ENCODE results near the gene SIRT3.
"Not testable (repeated sequence)": the region's sequence is repeated elsewhere in the genome, so short reads cannot be mapped to it uniquely, and the experiment has no call there.

Gene SIRT3

DNA sequence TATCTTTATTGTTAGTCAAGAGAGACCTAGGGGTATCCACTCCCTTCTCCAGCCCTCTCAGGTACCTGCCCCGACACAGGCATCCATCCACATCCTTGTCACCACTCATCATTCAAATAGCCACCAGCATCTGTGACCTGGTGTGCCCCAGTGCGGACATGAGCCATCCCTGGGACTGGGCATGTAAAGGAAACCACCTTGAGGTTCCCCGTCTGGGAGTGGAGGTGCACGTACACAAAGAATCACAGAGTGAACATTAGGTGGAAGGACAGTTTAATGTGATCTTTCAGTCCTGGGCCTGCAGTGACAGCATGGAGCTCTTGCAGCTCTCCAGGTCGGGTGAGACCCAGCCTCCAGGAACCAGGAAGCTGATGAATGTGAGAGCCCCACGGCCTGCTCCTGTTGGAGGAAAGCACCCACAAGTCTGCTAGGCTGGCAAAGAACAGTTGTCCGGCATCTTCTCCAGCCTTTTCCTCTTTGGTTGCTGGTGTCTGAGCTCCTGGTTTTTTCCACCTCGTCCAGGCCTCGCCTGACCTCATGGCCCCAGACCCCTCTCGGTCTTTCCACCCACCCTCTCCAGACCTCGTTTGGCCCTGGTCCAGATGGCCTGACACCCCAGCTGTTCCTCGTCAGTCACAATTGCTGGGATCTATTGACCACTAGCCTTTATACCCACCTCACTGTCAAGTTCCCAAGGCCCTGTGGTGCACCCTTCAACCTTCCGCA is 17.2 kb upstream of the SIRT3 start:
- no peak for TF ChIP-seq Cebpa-rat (IDR thresholded peaks at IDR 0.05)
- H3K9me3 ChIP-seq (replicated peaks in 1 of 11) = no peaks in the 10 kb centered on the region
- no peak overlapping the region for H3K27ac ChIP-seq
- H3K4me3 ChIP-seq = no peak overlapping the region
- H3K9ac ChIP-seq = 0 out of 22 replicates have a peak overlapping the region, but pooled peaks of 1 of the 11 experiments have one; percentile 11
- peaks cover 4 to 14% (median 11%) of the 10 kb centered on the region in 10 experiments; a peak in 16 of 20 replicates for H3K4me1 ChIP-seq
- no peak overlapping the region for H3K4me2 ChIP-seq
- H4K20me1 ChIP-seq = peaks cover 0 to 45% (median 19%) of the 10 kb centered on the region in 11 experiments; a peak in 11 of 22 replicates
- H3K27me3 ChIP-seq = no peaks in the 10 kb centered on the region
- H3K36me3 ChIP-seq = peaks cover 53 to 58% (median 55%) of the 10 kb centered on the region in 11 experiments

DNA sequence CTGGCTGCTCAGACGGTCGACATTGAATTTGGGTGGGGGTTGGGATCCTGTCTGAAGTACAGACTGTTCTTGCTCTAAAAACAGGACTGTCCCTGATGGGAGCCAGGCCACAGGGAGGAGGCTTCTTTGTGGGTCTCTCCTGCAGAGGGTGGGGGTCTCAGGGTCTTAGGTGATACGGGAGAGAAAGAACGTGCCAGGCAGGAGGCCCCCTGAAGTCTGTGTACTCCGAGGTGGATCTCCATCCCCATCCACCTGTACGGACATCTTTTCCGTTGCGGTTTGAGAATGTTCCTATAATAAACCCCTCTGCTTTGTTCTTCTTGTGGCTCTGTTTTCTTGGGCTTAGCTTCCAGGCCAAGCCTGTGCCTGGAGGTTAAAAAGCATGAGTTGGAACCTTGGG is 16.5 kb upstream of the SIRT3 start:
- no peak overlapping the region for H3K9ac ChIP-seq
- TF ChIP-seq Cebpa-rat (IDR thresholded peaks at IDR 0.05) = no peak
- no peak overlapping the region for H3K4me3 ChIP-seq
- H3K27ac ChIP-seq = no peak overlapping the region
- peaks cover 4 to 13% (median 9%) of the 10 kb centered on the region in 10 experiments; a peak in 16 of 20 replicates for H3K4me1 ChIP-seq
- H3K36me3 ChIP-seq = peaks cover 60 to 65% (median 61%) of the 10 kb centered on the region in 11 experiments
- H3K9me3 ChIP-seq (replicated peaks in 1 of 11) = no peaks in the 10 kb centered on the region
- no peaks in the 10 kb centered on the region for H3K27me3 ChIP-seq
- no peak overlapping the region for H3K4me2 ChIP-seq
- peaks cover 0 to 45% (median 19%) of the 10 kb centered on the region in 11 experiments; a peak in 11 of 22 replicates for H4K20me1 ChIP-seq

DNA sequence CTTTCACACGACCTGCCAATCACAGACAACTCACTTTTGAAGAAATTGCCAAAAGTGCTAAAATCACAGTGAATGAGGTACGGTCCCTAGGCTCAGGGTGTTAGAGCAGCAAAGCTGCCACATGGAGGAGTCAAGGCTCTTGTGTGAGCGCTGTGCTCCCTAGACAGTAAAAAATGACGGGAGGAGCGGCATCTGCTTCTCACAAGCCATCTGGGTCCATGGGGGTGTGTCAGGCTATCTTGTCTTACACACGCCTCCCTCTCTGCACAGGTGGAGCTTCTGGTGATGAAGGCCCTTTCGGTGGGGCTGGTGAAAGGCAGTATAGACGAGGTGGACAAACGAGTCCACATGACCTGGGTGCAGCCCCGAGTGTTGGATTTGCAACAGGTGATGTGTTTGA is 15.4 kb upstream of the SIRT3 start:
- Histone ChIP-seq H3K27ac (no peak overlapping the region), H3K9ac (no peak overlapping the region), H4K20me1 (peaks cover 0 to 46% (median 19%) of the 10 kb centered on the region in 11 experiments; a peak in 12 of 22 replicates), H3K27me3 (no peaks in the 10 kb centered on the region), H3K4me1 (peaks cover 0 to 5% (median 0%) of the 10 kb centered on the region in 10 experiments; a peak in 4 of 20 replicates), H3K4me2 (no peak overlapping the region), H3K36me3 (peaks cover 71 to 76% (median 73%) of the 10 kb centered on the region in 11 experiments), H3K4me3 (no peak overlapping the region), H3K9me3 (replicated peaks in 1 of 11) (no peaks in the 10 kb centered on the region)
- no peak for TF ChIP-seq Cebpa-rat (IDR thresholded peaks at IDR 0.05)

DNA sequence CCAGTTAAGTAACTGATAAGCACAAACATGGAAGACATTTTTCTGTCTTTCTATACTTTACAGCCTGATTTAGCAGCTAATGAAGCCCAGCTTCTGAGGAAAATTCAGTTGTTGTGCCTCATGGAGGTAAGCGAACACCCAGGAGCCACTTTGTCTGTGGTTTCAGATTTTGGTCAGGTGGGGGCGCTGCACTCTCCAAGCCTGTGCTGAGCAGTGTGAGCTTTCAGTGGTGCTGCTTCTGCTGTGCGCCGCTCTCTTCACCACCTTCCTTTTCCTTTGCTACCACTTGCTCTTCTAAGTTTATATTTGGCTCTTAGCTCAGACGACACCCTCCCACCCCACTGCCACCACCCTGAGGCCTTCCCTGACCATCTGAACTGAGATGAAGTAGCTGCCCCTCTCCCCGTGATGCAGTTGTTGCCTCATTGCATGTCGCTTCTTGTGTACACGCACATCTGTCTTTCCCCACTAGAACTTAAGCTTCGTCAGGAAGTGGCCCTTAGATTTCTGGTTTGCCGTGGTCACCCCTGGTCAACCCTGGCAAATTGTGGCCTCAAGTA is 14.7 kb upstream of the SIRT3 start:
- Histone ChIP-seq H3K4me2 (peak overlapping the region in 1 of 11 experiments; percentile 26; a peak in 1 of 22 replicates), H3K9me3 (replicated peaks in 1 of 11) (no peaks in the 10 kb centered on the region), H4K20me1 (peaks cover 0 to 52% (median 21%) of the 10 kb centered on the region in 11 experiments; a peak in 13 of 22 replicates), H3K27ac (peak overlapping the region in 1 of 11 experiments; percentile 13; a peak in 1 of 22 replicates), H3K4me1 (peaks cover 0 to 5% (median 0%) of the 10 kb centered on the region in 10 experiments; a peak in 3 of 20 replicates), H3K4me3 (no peak overlapping the region), H3K36me3 (peaks cover 78 to 83% (median 80%) of the 10 kb centered on the region in 11 experiments), H3K9ac (peak overlapping the region in 2 of 11 experiments; percentile 1 to 23; a peak in 1 of 22 replicates), H3K27me3 (no peaks in the 10 kb centered on the region)
- TF ChIP-seq Cebpa-rat (IDR thresholded peaks at IDR 0.05) = no peak

DNA sequence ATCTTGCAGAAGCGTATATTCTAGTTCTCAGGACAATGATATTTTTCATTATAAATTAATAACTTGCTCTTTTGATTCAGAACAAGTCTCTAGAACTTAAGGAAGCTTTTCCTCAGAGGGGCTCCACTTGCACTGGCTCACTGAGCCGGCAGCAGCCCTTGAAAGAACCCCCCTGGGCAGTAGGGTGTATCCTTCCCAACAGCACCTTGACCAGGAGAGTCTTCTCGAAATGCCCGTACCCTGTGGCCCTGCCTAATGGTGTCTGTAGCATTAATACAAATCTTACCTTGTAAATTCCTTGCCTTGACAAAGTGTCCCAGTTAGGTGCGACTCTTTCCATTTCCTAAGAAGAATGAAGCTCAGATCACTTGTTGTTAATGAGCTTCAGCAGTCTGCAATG is 14.1 kb upstream of the SIRT3 start:
- Histone ChIP-seq H3K27me3 (no peaks in the 10 kb centered on the region), H3K9me3 (replicated peaks in 1 of 11) (no peaks in the 10 kb centered on the region), H3K4me3 (no peak overlapping the region), H3K27ac (peak overlapping the region in 1 of 11 experiments; percentile 11; a peak in 1 of 22 replicates), H4K20me1 (peaks cover 0 to 58% (median 21%) of the 10 kb centered on the region in 11 experiments; a peak in 13 of 22 replicates), H3K36me3 (peaks cover 84 to 88% (median 85%) of the 10 kb centered on the region in 11 experiments), H3K4me1 (peaks cover 0 to 5% (median 0%) of the 10 kb centered on the region in 10 experiments; a peak in 3 of 20 replicates), H3K4me2 (no peak overlapping the region), H3K9ac (peak overlapping the region in 3 of 11 experiments; percentile 1 to 23 (median 5); a peak in 2 of 22 replicates)
- no peak for TF ChIP-seq Cebpa-rat (IDR thresholded peaks at IDR 0.05)

DNA sequence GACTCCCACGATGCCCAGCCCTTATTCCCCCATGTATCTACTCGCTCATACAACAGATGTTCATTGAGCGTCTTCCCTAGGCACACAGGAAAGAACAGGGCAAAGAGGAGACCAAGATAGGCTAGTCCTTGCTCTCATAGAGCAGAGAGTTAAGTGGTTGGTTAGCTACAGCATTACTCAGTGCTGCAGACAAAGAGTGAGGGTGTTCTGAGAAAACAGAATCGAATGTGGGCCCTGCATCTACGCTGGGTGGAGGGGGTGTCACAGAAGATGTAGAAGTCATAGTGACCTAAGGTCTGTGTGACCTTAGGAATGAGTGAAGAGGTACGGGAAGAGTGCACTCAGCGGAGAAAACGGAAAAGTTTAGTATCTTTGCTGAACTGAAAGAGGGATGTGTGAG is 12.9 kb upstream of the SIRT3 start:
- Histone ChIP-seq H4K20me1 (peaks cover 0 to 63% (median 21%) of the 10 kb centered on the region in 11 experiments; a peak in 13 of 22 replicates), H3K4me3 (no peak overlapping the region), H3K9ac (peak overlapping the region in 4 of 11 experiments; percentile 3 to 33 (median 8); a peak in 3 of 22 replicates), H3K4me2 (no peak overlapping the region), H3K36me3 (peaks cover 96 to 99% (median 97%) of the 10 kb centered on the region in 11 experiments), H3K27me3 (no peaks in the 10 kb centered on the region), H3K4me1 (peaks cover 0 to 5% (median 0%) of the 10 kb centered on the region in 10 experiments; a peak in 3 of 20 replicates), H3K9me3 (replicated peaks in 1 of 11) (no peaks in the 10 kb centered on the region), H3K27ac (no peak overlapping the region)
- TF ChIP-seq Cebpa-rat (IDR thresholded peaks at IDR 0.05) = no peak

DNA sequence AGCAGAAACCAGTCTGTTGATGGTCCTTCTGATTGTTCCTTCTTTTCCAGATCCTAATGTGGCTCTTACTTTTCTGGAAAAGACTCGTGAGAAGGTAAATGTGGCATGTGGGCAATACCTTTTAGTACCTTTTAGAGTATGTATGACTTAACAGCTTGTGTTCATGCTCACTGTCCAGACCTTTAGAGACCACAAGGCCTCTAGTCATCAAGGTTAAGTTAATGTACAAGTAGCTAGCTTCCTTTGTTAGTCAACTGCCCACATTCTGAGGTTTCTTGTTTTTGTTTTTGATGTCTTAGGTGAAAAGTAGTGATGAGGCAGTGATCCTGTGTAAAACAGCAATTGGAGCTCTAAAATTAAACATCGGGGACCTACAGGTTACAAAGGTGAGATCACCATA is 8.2 kb upstream of the SIRT3 start:
- H3K4me2 ChIP-seq = no peak overlapping the region
- no peak for TF ChIP-seq Cebpa-rat (IDR thresholded peaks at IDR 0.05)
- no peaks in the 10 kb centered on the region for H3K27me3 ChIP-seq
- H3K9me3 ChIP-seq (replicated peaks in 1 of 11) = no peaks in the 10 kb centered on the region
- H3K4me3 ChIP-seq = no peak overlapping the region
- H3K9ac ChIP-seq = no peak overlapping the region; a peak in 1 of 22 replicates
- H4K20me1 ChIP-seq = peaks cover 0 to 62% (median 39%) of the 10 kb centered on the region in 11 experiments; a peak in 17 of 22 replicates
- no peak overlapping the region for H3K27ac ChIP-seq
- H3K4me1 ChIP-seq = peaks cover 0 to 7% (median under 1%) of the 10 kb centered on the region in 10 experiments; a peak in 4 of 20 replicates
- H3K36me3 ChIP-seq = peaks cover 95 to 100% (median 99%) of the 10 kb centered on the region in 11 experiments

DNA sequence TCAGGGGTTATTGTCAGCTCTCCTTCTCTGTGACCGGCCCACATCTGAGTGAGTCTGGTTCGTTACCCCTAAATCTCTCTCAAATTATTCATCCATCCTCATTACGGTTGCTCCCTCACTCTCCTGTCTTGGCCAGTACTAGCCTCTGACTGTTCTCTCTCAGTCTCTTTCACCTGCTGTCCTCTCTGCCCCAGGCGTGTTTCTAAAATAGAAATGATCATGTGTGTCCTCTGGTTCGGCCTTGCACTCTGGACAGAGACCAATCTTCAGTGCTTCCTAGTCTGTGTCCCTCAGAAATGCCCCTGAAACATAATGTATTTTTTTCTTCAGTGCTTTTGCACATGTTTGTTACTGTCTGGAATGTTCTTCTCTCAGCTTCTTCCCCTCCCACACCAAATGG is 5.5 kb upstream of the SIRT3 start:
- Histone ChIP-seq H3K27ac (no peak overlapping the region), H3K36me3 (peaks cover 73 to 85% (median 80%) of the 10 kb centered on the region in 11 experiments)

DNA sequence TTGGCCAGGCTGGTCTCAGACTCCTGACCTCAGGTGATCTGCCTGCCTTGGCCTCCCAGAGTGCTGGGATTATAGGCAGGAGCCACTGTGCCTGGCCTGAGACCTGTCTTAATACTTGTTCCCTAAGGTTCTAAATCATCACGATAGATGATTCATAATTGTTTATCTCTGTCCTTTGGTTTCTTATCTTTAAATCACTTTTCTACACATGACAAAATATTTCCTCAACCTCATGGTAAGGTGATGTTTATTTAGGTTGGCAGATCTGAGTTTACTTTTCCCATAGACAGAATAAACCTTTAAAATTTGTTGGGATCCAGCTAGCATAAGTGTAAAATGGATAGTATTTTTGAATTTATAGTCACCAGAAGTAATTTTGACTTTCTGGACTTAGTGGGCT is 4.2 kb upstream of the SIRT3 start:
- Histone ChIP-seq H3K9me3 (replicated peaks in 1 of 11) (no peaks in the 10 kb centered on the region), H3K4me1 (peaks cover 20 to 29% (median 23%) of the 10 kb centered on the region in 10 experiments), H3K36me3 (peaks cover 60 to 72% (median 67%) of the 10 kb centered on the region in 11 experiments), H3K27me3 (no peaks in the 10 kb centered on the region), H3K27ac (no peak overlapping the region), H3K9ac (no peak overlapping the region; a peak in 1 of 22 replicates), H4K20me1 (peaks cover 0 to 62% (median 52%) of the 10 kb centered on the region in 11 experiments; a peak in 17 of 22 replicates), H3K4me2 (no peak overlapping the region), H3K4me3 (no peak overlapping the region)
- TF ChIP-seq Cebpa-rat (IDR thresholded peaks at IDR 0.05) = no peak

More for the DNA sequence above, 5.5 kb upstream of the SIRT3 start:
- Histone ChIP-seq H3K9me3 (replicated peaks in 1 of 11) (no peaks in the 10 kb centered on the region), H3K9ac (peak overlapping the region in 7 of 11 experiments; percentile 3 to 45 (median 15); a peak in 7 of 22 replicates), H3K4me3 (no peak overlapping the region), H3K27me3 (no peaks in the 10 kb centered on the region), H4K20me1 (peaks cover 0 to 71% (median 52%) of the 10 kb centered on the region in 11 experiments; a peak in 17 of 22 replicates), H3K4me2 (no peak overlapping the region), H3K4me1 (peaks cover 14 to 25% (median 19%) of the 10 kb centered on the region in 10 experiments)
- no peak for TF ChIP-seq Cebpa-rat (IDR thresholded peaks at IDR 0.05)

DNA sequence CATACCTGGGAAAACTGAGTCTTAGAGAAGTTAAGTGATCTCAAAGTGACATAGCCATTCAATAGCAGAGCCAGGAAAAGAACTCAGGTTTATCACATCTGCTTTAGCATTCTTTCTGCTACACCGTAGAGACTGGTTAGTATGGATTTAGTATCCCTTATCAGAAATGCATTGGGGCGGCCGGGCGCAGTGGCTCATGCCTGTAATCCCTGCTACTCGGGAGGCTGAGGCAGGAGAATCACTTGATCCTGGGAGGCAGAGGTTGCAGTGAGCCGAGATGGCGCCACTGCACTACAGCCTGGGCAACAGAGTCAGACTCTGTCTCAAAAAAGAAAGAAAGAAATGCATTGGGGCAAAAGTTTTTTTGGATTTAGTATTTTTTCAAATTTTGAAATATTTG is 2.2 kb upstream of the SIRT3 start:
- H3K27ac ChIP-seq = peak overlapping the region in 4 of 11 experiments; percentile 91 to 95 (median 93); a peak in 7 of 22 replicates
- H3K36me3 ChIP-seq = peaks cover 40 to 52% (median 47%) of the 10 kb centered on the region in 11 experiments
- H3K4me2 ChIP-seq = peak overlapping the region; percentile 84 to 96 (median 93)
- H3K27me3 ChIP-seq; H3K9me3 ChIP-seq (replicated peaks in 1 of 11): not testable (repeated sequence)
- H3K9ac ChIP-seq = peak overlapping the region; percentile 90 to 99 (median 96); a peak in 18 of 22 replicates
- peaks cover 0 to 52% (median 46%) of the 10 kb centered on the region in 11 experiments; a peak in 17 of 22 replicates for H4K20me1 ChIP-seq
- H3K4me3 ChIP-seq = peak overlapping the region; percentile 87 to 100 (median 98); a peak in 16 of 20 replicates
- peaks cover 27 to 38% (median 33%) of the 10 kb centered on the region in 10 experiments for H3K4me1 ChIP-seq

Data from BLaER1 treated with 17β-estradiol and CSF1 and Interleukin-3, amounts not matched to agents 10 nM and 100 nM (cell line).